Measurements from ENCODE around the gene LRIG1. TPM values are rescaled to one million over a fixed set of nuclear protein-coding genes. Genes with fewer than 3 reads are reported as not detected.

Gene LRIG1
- total RNA-seq, 1 donor from 2014 or later: 8.2 TPM

GRCh38 chr3:66338927-66339326, 161.9 kb downstream of the LRIG1 start:
- TF ChIP-seq CTCF (IDR thresholded peaks at IDR 0.05; ENCODE audit: insufficient read depth, low read length, poor library complexity, severe bottlenecking): no peak
- Histone ChIP-seq H3K27me3 (ENCODE audit: control insufficient read depth, insufficient read depth, low read length) (no peaks in the 10 kb centered on the region), H3K36me3 (ENCODE audit: control insufficient read depth, insufficient read depth, low read length) (no peaks in the 10 kb centered on the region), H3K4me3 (ENCODE audit: low read depth, low read length) (no peak overlapping the region)
- DNase-seq (ENCODE audit: low read depth): no peak

- no peaks in the 10 kb centered on the region for H3K27me3 ChIP-seq (ENCODE audit: control insufficient read depth, insufficient read depth, low read length)
- TF ChIP-seq CTCF (IDR thresholded peaks at IDR 0.05; ENCODE audit: insufficient read depth, low read length, poor library complexity, severe bottlenecking): no peak
- no peak overlapping the region for H3K4me3 ChIP-seq (ENCODE audit: low read depth, low read length)
- no peak for DNase-seq (ENCODE audit: low read depth)
- H3K36me3 ChIP-seq (ENCODE audit: control insufficient read depth, insufficient read depth, low read length): no peaks in the 10 kb centered on the region
These were observed 164.5 kb downstream of the LRIG1 start for GRCh38 chr3:66336333-66336766.

- Histone ChIP-seq H3K36me3 (ENCODE audit: control insufficient read depth, insufficient read depth, low read length) (no peaks in the 10 kb centered on the region), H3K27me3 (ENCODE audit: control insufficient read depth, insufficient read depth, low read length) (no peaks in the 10 kb centered on the region), H3K4me3 (ENCODE audit: low read depth, low read length) (no peak overlapping the region)
- no peak for TF ChIP-seq CTCF (IDR thresholded peaks at IDR 0.05; ENCODE audit: insufficient read depth, low read length, poor library complexity, severe bottlenecking)
- no peak for DNase-seq (ENCODE audit: low read depth)
These were observed 165.2 kb downstream of the LRIG1 start for GRCh38 chr3:66335671-66336070.
